ENCODE measurements around the gene KCTD1.

- 0 out of 2 replicates have a peak, but pooled peaks have one; percentile 17 for TF ChIP-seq CEBPB (IDR thresholded peaks at IDR 0.05; ENCODE audit: low read depth, low read length)
- no peak for TF ChIP-seq RCOR1 (IDR thresholded peaks at IDR 0.05; ENCODE audit: insufficient replicate concordance, low read length)
- TF ChIP-seq CTCF (conservative IDR thresholded peaks at IDR 0.05; ENCODE audit: low read depth, low read length) = no peak
- TF ChIP-seq USF2 (IDR thresholded peaks at IDR 0.05; ENCODE audit: low read depth, low read length) = no peak
- no peak for TF ChIP-seq POLR2A (IDR thresholded peaks at IDR 0.05; ENCODE audit: low read depth, low read length)
- TF ChIP-seq CHD1 (IDR thresholded peaks at IDR 0.05; ENCODE audit: low read depth, low read length) = no peak
- no peak for TF ChIP-seq BHLHE40 (IDR thresholded peaks at IDR 0.05; ENCODE audit: low read depth, low read length)
- TF ChIP-seq MXI1 (IDR thresholded peaks at IDR 0.05; ENCODE audit: borderline replicate concordance, low read depth, low read length) = no peak
- TF ChIP-seq RAD21 (IDR thresholded peaks at IDR 0.05; ENCODE audit: low read length) = no peak
- no peak for TF ChIP-seq RFX5 (IDR thresholded peaks at IDR 0.05; ENCODE audit: low read depth, low read length)
- TF ChIP-seq MAFK (IDR thresholded peaks at IDR 0.05; ENCODE audit: low read depth, low read length) = no peak
These were observed 64.7 kb downstream of the KCTD1 start for GRCh38 chr18:26483633-26484032.
